SU-DHL-6 (cell line): ENCODE measurements around the gene TNFRSF12A.

Source experiments
- EZH2phosphoT487 ChIP-seq: fragments of 200-600 bp; sonication (generic), shearing (Covaris generic); conservative IDR thresholded peaks from 2 replicates; pipeline ENCODE4 v1.6.1; 2018; ENCODE audit warnings: mild to moderate bottlenecking, antibody characterized with exemption, low read length, moderate library complexity, mixed read lengths
- TF ChIP-seq, protein P1 (sequence below): fragments of 200-600 bp; sonication (generic); IDR thresholded peaks from one replicate; pipeline ENCODE4 v1.5.1; 2017; ENCODE audit warnings: antibody characterized with exemption, mild to moderate bottlenecking, low read length, moderate library complexity; ENCODE audit not compliant: insufficient read depth, poor library complexity, severe bottlenecking

GRCh38 chr16:3035289-3035971, 15.3 kb downstream of the TNFRSF12A start:
- TF ChIP-seq, protein P1, sequence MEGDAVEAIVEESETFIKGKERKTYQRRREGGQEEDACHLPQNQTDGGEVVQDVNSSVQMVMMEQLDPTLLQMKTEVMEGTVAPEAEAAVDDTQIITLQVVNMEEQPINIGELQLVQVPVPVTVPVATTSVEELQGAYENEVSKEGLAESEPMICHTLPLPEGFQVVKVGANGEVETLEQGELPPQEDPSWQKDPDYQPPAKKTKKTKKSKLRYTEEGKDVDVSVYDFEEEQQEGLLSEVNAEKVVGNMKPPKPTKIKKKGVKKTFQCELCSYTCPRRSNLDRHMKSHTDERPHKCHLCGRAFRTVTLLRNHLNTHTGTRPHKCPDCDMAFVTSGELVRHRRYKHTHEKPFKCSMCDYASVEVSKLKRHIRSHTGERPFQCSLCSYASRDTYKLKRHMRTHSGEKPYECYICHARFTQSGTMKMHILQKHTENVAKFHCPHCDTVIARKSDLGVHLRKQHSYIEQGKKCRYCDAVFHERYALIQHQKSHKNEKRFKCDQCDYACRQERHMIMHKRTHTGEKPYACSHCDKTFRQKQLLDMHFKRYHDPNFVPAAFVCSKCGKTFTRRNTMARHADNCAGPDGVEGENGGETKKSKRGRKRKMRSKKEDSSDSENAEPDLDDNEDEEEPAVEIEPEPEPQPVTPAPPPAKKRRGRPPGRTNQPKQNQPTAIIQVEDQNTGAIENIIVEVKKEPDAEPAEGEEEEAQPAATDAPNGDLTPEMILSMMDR, result no peak
- TF ChIP-seq EZH2phosphoT487, result no peak
